ENCODE measurements around the gene TLDC2. TPM values are rescaled to one million over a fixed set of nuclear protein-coding genes. Genes with fewer than 3 reads are reported as not detected.
"Not testable (repeated sequence)": the region's sequence is repeated elsewhere in the genome, so short reads cannot be mapped to it uniquely, and the experiment has no call there.

TLDC2 gene
- total RNA-seq, 3 donors from 2014 or later = 11.6 to 35.0 (median 30.0) TPM

GRCh38 chr20:36929691-36930090, 53.8 kb downstream of the TLDC2 start:
- Histone ChIP-seq H3K36me3 (ENCODE audit: low read depth) (no peaks in the 10 kb centered on the region), H3K4me1 (ENCODE audit: low read depth) (no peaks in the 10 kb centered on the region), H3K9me3 (no peaks in the 10 kb centered on the region), H3K4me3 (no peak overlapping the region)
- no peak for TF ChIP-seq CTCF (IDR thresholded peaks at IDR 0.05)
- DNase-seq = no peak
- ATAC-seq = no peak
- intact Hi-C loops (cut with DNase I, micrococcal nuclease) = no loop called here

DNA sequence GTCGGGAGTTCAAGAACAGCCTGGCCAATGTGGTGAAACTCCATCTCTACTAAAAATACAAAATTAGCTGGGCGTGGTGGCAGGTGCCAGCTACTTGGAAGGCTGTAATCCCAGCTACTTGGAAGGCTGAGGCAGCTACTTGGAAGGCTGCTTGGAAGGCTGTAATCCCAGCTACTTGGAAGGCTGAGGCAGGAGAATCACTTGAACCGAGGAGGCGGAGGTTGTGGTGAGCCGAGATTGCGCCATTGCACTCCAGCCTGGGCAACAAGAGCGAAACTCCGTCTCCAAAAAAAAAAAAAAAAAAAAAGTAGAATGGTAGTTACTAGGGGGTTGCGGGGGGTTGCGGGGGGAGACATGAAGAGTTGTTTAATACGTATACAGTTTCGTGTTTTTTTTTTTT, 56.1 kb downstream of the TLDC2 start:
- DNase-seq; ATAC-seq; H3K36me3 ChIP-seq (ENCODE audit: low read depth): not testable (repeated sequence)

GRCh38 chr20:36932476-36933426, 56.8 kb downstream of the TLDC2 start:
- Histone ChIP-seq H3K9me3 (no peaks in the 10 kb centered on the region), H3K4me3 (no peak overlapping the region), H3K36me3 (ENCODE audit: low read depth) (no peaks in the 10 kb centered on the region), H3K4me1 (ENCODE audit: low read depth) (no peaks in the 10 kb centered on the region)
- TF ChIP-seq CTCF (IDR thresholded peaks at IDR 0.05) = no peak
- ATAC-seq = peak; percentile 22
- intact Hi-C loops (cut with DNase I, micrococcal nuclease) = no loop called here
- no peak for DNase-seq

More for the DNA sequence above, 56.1 kb downstream of the TLDC2 start:
- H3K9me3 ChIP-seq; H3K4me1 ChIP-seq (ENCODE audit: low read depth); H3K4me3 ChIP-seq; intact Hi-C loops (cut with DNase I, micrococcal nuclease): not testable (repeated sequence)

- H3K4me1 ChIP-seq (ENCODE audit: low read depth); H3K9me3 ChIP-seq; DNase-seq; ATAC-seq; H3K36me3 ChIP-seq (ENCODE audit: low read depth); intact Hi-C loops (cut with DNase I, micrococcal nuclease); H3K4me3 ChIP-seq: not testable (repeated sequence)
Observed at GRCh38 chr20:36933571-36933970, 57.6 kb downstream of the TLDC2 start.

GRCh38 chr20:36936341-36936740, 60.4 kb downstream of the TLDC2 start:
- no peak for DNase-seq
- Histone ChIP-seq H3K4me1 (ENCODE audit: low read depth) (peaks cover 8% of the 10 kb centered on the region), H3K4me3 (no peak overlapping the region), H3K9me3 (no peaks in the 10 kb centered on the region), H3K36me3 (ENCODE audit: low read depth) (no peaks in the 10 kb centered on the region)
- no peak for TF ChIP-seq CTCF (IDR thresholded peaks at IDR 0.05)
- intact Hi-C loops (cut with DNase I, micrococcal nuclease) = no loop called here
- ATAC-seq = no peak

- H3K4me3 ChIP-seq; DNase-seq; ATAC-seq; intact Hi-C loops (cut with DNase I, micrococcal nuclease); H3K9me3 ChIP-seq; H3K36me3 ChIP-seq (ENCODE audit: low read depth): not testable (repeated sequence)
- peaks cover 13% of the 10 kb centered on the region for H3K4me1 ChIP-seq (ENCODE audit: low read depth)
Observed at GRCh38 chr20:36936761-36937401, 60.9 kb downstream of the TLDC2 start.

GRCh38 chr20:36937402-36937770, 61.4 kb downstream of the TLDC2 start:
- H3K4me3 ChIP-seq = no peak overlapping the region
- no peak for DNase-seq
- no peak for TF ChIP-seq CTCF (IDR thresholded peaks at IDR 0.05)
- intact Hi-C loops (cut with DNase I, micrococcal nuclease) = no loop called here
- ATAC-seq = no peak
- peaks cover 14% of the 10 kb centered on the region for H3K4me1 ChIP-seq (ENCODE audit: low read depth)
- H3K9me3 ChIP-seq = no peaks in the 10 kb centered on the region
- no peaks in the 10 kb centered on the region for H3K36me3 ChIP-seq (ENCODE audit: low read depth)
